GM13977 (cell line): ENCODE data around the gene RING1.

Experiments used
- DNase-seq: peaks from one replicate; pipeline ENCODE4 v3.0.0; 2012; ENCODE audit warnings: low spot score
- CTCF ChIP-seq: IDR thresholded peaks from 2 replicates; pipeline ENCODE4 v1.5.1; 2012; ENCODE audit warnings: mild to moderate bottlenecking, control low read depth; ENCODE audit not compliant: insufficient read depth; ENCODE audit errors: extremely low read depth, missing control alignments
- in situ Hi-C: fragments of 300-500 bp; cut with MboI; formaldehyde crosslinking; loops from one replicate; pipeline ENCODE4 v1.12.0; 2022; ENCODE audit warnings: low sequenced_read_pairs, low pct_unique_long_range_greater_than_20kb, mixed read lengths, inconsistent platforms; ENCODE audit not compliant: unreplicated experiment

Gene RING1

GRCh38 chr6:33178755-33179475, 29.4 kb upstream of the RING1 start:
- in situ Hi-C loops = no loop called here
- no peak for TF ChIP-seq CTCF
- DNase-seq = no peak

- no peak for TF ChIP-seq CTCF
- no peak for DNase-seq
- in situ Hi-C loops = no loop called here
Measured at GRCh38 chr6:33181141-33181540, 27.2 kb upstream of the RING1 start.

GRCh38 chr6:33183071-33183683, 25.1 kb upstream of the RING1 start:
- TF ChIP-seq CTCF = no peak
- no peak for DNase-seq
- in situ Hi-C loops = no loop called here

- no peak for DNase-seq
- TF ChIP-seq CTCF = no peak
- in situ Hi-C loops = no loop called here
Measured at GRCh38 chr6:33185190-33185589, 23.1 kb upstream of the RING1 start.

GRCh38 chr6:33185654-33186187, 22.6 kb upstream of the RING1 start:
- in situ Hi-C loops = no loop called here
- no peak for DNase-seq
- no peak for TF ChIP-seq CTCF

GRCh38 chr6:33187809-33188208, 20.5 kb upstream of the RING1 start:
- TF ChIP-seq CTCF = no peak
- DNase-seq = no peak
- in situ Hi-C loops = no loop called here
